Measurements from ENCODE around the gene OR5T3.
"Not testable (repeated sequence)": the region's sequence is repeated elsewhere in the genome, so short reads cannot be mapped to it uniquely, and the experiment has no call there.

OR5T3 gene

DNA sequence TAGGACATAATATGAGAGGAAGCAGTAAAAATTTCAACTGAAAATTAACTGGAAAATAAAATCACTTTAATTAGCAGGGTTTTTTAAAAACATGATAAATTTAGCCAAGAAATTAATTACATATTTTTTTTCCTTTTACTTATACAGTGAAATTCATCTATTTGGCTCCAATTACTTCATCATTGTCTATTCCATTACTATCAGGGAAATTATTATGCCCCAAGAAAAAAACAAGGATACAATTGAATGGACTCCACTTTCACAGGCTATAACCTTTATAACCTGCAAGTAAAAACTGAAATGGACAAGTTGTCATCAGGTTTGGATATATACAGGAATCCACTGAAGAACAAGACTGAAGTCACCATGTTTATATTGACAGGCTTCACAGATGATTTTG is at the start of gene OR5T3:
Gene OR5T3 (plus strand): TSS at position 301 of the 400 bp plus-strand sequence. CDS start 0 bp downstream, at position 301.
- TF ChIP-seq, protein P1, sequence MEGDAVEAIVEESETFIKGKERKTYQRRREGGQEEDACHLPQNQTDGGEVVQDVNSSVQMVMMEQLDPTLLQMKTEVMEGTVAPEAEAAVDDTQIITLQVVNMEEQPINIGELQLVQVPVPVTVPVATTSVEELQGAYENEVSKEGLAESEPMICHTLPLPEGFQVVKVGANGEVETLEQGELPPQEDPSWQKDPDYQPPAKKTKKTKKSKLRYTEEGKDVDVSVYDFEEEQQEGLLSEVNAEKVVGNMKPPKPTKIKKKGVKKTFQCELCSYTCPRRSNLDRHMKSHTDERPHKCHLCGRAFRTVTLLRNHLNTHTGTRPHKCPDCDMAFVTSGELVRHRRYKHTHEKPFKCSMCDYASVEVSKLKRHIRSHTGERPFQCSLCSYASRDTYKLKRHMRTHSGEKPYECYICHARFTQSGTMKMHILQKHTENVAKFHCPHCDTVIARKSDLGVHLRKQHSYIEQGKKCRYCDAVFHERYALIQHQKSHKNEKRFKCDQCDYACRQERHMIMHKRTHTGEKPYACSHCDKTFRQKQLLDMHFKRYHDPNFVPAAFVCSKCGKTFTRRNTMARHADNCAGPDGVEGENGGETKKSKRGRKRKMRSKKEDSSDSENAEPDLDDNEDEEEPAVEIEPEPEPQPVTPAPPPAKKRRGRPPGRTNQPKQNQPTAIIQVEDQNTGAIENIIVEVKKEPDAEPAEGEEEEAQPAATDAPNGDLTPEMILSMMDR (IDR thresholded peaks at IDR 0.05; ENCODE audit: low read depth, low read length): no peak
- no peak for DNase-seq (ENCODE audit: low read depth in 2 of 2)
- H3K4me3 ChIP-seq (replicated peaks in 1 of 2; ENCODE audit: low read depth in 2 of 2, low read length in 2 of 2): no peak within 1 kb of the TSS

DNA sequence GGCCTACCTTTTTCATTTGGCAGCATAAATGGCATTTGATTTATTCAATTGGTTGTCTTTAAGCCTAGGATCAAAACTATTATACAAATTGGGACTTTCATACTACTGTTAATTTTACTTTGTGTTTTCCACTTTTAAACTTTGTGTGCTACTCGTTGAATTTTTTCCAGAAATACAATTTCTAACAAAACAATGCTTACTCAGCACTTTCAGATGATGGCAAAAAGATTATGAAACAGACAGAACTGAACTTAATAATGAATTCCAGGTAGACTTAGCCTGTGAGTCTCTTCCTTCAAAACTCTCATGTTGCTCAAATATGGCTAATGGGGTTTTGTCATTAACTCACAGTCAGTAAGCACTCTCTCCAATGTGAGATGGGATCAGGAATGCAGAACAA is 44.3 kb upstream of the OR5T3 start:
- H3K4me3 ChIP-seq (replicated peaks in 1 of 2; ENCODE audit: low read depth in 2 of 2, low read length in 2 of 2): no peak overlapping the region
- no peak for DNase-seq (ENCODE audit: low read depth in 2 of 2)
- TF ChIP-seq, protein P1 (IDR thresholded peaks at IDR 0.05; ENCODE audit: low read depth, low read length): no peak

DNA sequence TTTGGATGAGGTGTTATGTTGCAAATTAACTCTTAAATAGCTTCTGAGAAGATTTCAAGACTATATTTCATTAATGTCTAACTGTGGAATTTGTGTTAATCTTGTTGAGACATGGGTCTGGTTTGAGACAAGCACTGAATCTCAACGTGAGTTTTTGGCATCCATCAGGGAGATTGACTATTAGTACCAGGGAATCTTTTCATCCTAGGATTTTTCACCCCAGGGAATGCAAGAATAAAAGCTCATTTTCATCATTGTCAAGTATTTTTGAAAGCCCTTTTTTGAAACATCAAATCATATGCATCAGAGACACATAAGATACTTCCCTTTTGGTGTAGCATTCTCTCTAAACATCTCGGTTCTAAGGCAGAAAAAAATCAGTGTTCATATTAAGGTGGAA is 37.5 kb upstream of the OR5T3 start:
- no peak for DNase-seq (ENCODE audit: low read depth in 2 of 2)
- H3K4me3 ChIP-seq (replicated peaks in 1 of 2; ENCODE audit: low read depth in 2 of 2, low read length in 2 of 2): no peak overlapping the region
- TF ChIP-seq, protein P1 (IDR thresholded peaks at IDR 0.05; ENCODE audit: low read depth, low read length): no peak

DNA sequence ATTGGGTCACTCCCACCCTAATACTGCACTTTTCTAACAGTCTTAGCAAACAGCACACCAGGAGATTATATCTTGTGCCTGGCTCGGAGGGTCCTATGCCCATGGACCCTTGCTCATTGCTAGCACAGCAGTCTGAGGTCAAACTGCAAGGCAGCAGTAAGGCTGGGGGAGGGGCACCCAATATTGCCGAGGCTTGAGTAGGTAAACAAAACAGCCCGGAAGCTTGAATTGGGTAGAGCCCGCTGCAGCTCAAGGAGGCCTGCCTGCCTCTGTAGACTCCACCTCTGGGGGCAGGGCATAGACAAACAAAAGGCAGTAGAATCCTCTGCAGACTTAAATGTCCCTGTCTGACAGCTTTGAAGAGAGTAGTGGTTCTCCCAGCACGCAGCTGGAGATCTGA is 32.3 kb upstream of the OR5T3 start:
- DNase-seq (ENCODE audit: low read depth in 2 of 2); H3K4me3 ChIP-seq (replicated peaks in 1 of 2; ENCODE audit: low read depth in 2 of 2, low read length in 2 of 2): not testable (repeated sequence)

DNA sequence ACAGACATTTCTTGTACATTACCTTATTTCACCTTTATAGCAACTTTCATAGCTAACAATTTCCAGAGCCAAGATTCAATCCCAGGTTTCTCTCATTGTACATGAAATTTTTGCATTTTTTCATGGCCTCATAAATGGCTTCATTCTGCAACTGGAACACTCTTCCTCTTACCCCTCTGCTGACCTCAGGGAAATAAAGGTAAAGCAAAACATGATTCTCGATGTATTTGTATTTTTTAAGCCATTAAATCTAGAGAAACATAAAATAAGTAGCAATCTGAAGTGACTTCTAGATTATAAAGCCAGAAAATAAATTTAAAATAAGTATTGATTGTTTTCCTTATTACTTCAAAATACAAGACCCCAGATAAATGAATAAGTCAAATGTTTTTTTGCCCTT is 17.9 kb upstream of the OR5T3 start, which contains the start of gene OR5T2:
Gene OR5T2 (minus strand): TSS at position 101 of the 400 bp plus-strand sequence. CDS start 1,193 bp downstream, outside the sequence.
- DNase-seq (ENCODE audit: low read depth in 2 of 2): no peak
- TF ChIP-seq, protein P1 (IDR thresholded peaks at IDR 0.05; ENCODE audit: low read depth, low read length): no peak
- H3K4me3 ChIP-seq (replicated peaks in 1 of 2; ENCODE audit: low read depth in 2 of 2, low read length in 2 of 2): no peak within 1 kb of the TSS

DNA sequence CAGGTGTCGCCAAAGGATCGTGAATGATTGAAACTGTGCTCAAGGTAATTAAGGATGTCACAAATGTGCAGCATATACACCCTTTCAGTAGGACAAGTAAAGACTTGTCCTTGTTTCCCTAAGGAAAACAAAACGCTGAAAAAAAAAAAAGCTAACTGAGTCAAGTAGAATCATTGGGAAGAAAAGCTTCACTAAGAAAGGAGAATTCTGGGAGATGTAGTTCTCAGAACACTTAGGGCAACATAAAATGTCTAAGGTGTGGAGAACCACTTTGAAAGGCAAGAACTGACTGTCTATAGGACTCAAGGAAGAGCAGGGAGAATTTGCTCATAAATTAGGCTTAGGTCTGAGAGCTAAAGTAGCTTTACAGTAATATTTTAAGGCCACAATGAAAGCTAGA is 19.0 kb downstream of the OR5T3 start:
- H3K4me3 ChIP-seq (replicated peaks in 1 of 2; ENCODE audit: low read depth in 2 of 2, low read length in 2 of 2): no peak overlapping the region
- TF ChIP-seq, protein P1 (IDR thresholded peaks at IDR 0.05; ENCODE audit: low read depth, low read length): no peak
- no peak for DNase-seq (ENCODE audit: low read depth in 2 of 2)

DNA sequence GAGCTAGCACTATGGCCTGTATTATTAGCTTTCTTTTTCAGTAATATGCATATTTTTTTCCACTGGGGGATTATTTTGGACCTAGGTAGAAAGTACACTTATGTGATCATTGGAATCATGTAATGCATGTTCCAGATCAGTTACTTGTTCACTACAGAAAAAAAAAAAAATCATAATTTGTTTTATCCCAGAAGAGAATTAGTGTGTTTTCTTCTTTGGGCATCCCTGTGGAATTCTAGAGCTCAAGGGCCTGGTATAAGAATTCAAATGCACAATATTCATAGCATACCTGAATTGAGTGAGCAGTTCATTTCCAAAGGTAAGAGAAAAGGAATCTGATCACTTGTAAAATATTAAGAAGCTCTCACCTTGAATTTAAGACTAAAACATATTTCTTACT is 21.8 kb downstream of the OR5T3 start, which contains the start of gene OR5T1:
Gene OR5T1 (plus strand): TSS at position 301 of the 400 bp plus-strand sequence. CDS start 1,485 bp downstream, outside the sequence.
- no peak for DNase-seq (ENCODE audit: low read depth in 2 of 2)
- TF ChIP-seq, protein P1 (IDR thresholded peaks at IDR 0.05; ENCODE audit: low read depth, low read length): no peak
- H3K4me3 ChIP-seq (replicated peaks in 1 of 2; ENCODE audit: low read depth in 2 of 2, low read length in 2 of 2): no peak within 1 kb of the TSS
